Tongue (tissue), 2 donors: Measurements from ENCODE around the gene RHOH. TPM values are rescaled to one million over a fixed set of nuclear protein-coding genes. Genes with fewer than 3 reads are reported as not detected.

ENCODE experiments used
- DNase-seq: peaks from one replicate; pipeline ENCODE4 v3.0.0-alpha.2; 2015
- total RNA-seq: library from RNA; depleted of rRNA; stranded (reverse); fragments of >200 nt; gene quantifications from one replicate; pipeline ENCODE4 v1.2.3, GENCODE V29; 2014

The RHOH gene
- total RNA-seq, 1 donor from 2014 or later = 0.62 TPM

DNA sequence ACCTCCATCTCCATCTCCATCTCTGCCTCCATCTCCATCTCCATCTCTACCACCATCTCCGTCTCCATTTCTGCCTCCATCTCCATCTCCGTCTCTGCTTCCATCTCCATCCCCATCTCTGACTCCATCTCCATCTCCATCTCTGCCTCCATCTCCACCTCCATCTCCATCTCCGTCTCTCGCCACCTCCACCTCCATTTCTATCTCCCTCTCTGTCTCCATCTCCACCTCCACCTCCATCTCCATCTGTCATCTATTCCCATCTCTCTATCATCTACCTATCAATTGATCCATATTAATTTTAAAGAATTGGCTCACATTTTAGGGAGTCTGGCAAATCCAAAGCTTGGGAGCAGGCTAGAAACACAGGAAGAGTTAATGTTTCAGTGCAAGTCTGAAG lies 98.7 kb downstream of the RHOH start:
- no peak for DNase-seq

Other genes starting within 250 kb of the RHOH start
- gene PDS5A, start 219.1 kb upstream of the RHOH start, total RNA-seq = 55.0 TPM
- gene N4BP2, start 140.2 kb upstream of the RHOH start, total RNA-seq = 34.4 TPM
- not detected for gene CHRNA9, start 138.3 kb downstream of the RHOH start, total RNA-seq